ENCODE measurements around the gene KCNIP4.

The KCNIP4 gene

DNA sequence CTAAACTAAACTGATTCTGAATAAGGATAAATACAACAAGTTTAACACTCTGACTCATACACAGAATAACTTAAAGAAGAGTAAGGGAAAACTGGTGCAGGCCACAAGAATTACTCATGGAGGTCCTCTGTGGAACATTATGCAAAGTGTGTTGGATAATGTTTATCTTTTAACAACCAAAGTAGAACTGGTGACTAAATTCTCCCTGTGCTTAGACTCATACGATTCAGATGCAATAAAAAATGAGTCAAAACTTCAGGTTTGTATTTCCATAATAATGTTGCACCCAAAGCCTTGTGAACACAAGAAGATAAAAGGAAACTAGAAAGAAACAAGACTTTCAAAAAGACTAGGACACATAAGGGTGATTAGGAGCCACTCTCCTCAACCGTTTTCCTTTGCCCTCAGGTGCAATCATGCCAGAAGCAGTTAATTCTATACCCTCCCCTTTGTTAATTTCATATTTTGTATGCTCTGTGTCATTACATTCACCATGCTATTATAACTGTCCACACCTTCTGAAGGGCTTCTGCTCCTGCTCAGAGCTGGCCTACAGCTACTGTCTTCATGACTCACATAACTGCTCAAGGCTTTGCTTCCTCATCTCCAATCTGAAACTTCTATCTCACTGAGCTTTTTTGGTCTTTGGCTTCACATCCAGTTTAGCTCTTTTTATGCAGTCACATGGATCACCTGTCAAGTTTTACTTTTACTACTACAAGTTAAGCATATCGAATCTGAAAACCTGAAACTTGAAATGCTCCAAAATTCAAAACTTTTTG lies 60.2 kb downstream of the KCNIP4 start:
- no peaks in the 10 kb centered on the region for H3K4me1 Mint-ChIP-seq
- H3K27me3 Mint-ChIP-seq, result no peaks in the 10 kb centered on the region
- no peak overlapping the region for H3K27ac Mint-ChIP-seq
- no peak overlapping the region for H3K4me3 Mint-ChIP-seq
- H3K9me3 Mint-ChIP-seq, result peaks cover under 1% of the 10 kb centered on the region
- ATAC-seq (ENCODE audit: low read depth) (no peak), DNase-seq (ENCODE audit: low spot score in 2 of 2) (no peak)
- no peaks in the 10 kb centered on the region for H3K36me3 Mint-ChIP-seq

DNA sequence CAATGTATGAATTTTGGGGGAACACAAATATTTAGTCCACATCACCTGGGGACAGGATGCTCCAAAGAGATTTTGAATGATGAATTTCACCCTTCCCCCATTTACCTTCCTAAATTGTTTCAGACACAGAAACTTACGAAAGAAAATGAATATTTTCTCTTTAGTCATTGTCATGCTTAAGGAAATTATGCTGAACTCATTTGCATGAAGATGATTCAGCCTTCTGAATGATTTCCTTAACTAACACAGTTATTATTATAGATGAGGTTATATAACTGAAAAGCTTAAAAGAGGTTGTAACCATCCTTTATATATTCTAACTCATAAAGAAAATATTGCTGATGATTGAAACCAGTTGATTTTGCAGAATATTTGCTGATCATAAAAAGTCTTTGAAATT lies 61.1 kb downstream of the KCNIP4 start:
- ATAC-seq (ENCODE audit: low read depth), result no peak
- Mint-ChIP-seq H3K36me3 (no peaks in the 10 kb centered on the region), H3K9me3 (no peaks in the 10 kb centered on the region)

DNA sequence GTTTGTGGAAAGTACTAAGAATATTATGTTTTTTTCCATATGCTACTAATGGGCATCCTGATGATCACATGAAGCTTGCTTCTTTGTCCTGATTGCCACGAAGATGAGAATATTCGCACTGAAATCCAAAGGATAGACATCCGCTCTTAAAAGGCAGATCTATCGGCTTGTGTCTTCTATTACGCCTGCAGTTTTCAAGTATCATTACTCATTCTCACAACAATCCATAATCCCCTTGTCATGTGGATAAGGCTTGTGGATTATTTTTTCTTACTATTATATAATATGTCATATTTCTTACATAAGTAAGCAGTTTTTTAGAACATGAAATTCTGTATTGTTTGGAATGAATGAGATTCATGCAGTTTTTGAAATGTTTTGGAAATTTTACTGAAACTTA lies 62.8 kb downstream of the KCNIP4 start:
- Mint-ChIP-seq H3K4me1 (no peaks in the 10 kb centered on the region), H3K27ac (no peak overlapping the region), H3K4me3 (no peak overlapping the region), H3K27me3 (no peaks in the 10 kb centered on the region), H3K36me3 (no peaks in the 10 kb centered on the region), H3K9me3 (no peaks in the 10 kb centered on the region)
- no peak for DNase-seq (ENCODE audit: low spot score in 2 of 2)
- ATAC-seq (ENCODE audit: low read depth), result no peak

More for the DNA sequence above, 61.1 kb downstream of the KCNIP4 start:
- Mint-ChIP-seq H3K27ac (no peak overlapping the region), H3K27me3 (no peaks in the 10 kb centered on the region), H3K4me1 (no peaks in the 10 kb centered on the region), H3K4me3 (no peak overlapping the region)
- DNase-seq (ENCODE audit: low spot score in 2 of 2), result no peak

DNA sequence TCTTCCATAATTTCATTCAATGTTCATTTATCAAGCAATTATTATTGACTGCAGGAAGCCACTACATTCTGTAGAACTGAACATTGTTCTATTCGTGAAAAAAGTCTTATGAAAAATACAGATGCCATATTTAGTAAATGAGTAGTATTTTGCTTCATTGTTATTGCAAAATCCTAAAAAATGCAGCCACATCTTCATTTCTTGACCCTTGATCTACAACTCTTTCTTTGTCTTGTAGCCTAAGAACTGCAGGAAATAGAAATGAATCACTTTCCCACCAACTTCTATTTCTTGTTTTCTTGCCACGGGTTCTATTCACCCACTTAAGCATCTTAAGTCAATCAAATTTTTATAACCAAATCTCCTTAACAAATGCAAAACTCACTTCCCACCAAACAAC lies 63.3 kb downstream of the KCNIP4 start:
- Mint-ChIP-seq H3K4me1 (no peaks in the 10 kb centered on the region), H3K36me3 (no peaks in the 10 kb centered on the region)

DNA sequence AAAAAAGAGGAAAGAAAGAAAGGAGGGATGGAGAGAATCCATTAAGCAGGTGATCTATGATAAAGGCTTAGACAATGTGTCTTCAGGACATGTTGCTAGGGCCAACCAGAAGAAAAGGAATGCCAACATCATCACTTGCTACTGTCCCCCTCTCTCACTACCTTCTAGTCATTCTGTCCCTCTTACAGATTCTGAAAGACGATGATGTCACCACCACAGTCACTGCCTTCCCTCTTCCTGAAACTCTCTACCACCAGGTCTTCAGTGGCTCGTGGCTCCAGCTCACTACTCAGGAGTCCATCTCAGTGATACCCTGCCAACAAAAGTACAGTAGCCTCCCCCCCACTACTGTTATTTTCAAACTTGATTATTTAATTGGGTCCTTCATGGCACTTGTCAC lies 64.0 kb downstream of the KCNIP4 start:
- H3K9me3 Mint-ChIP-seq, result no peaks in the 10 kb centered on the region
- no peaks in the 10 kb centered on the region for H3K4me1 Mint-ChIP-seq
- ATAC-seq (ENCODE audit: low read depth), result no peak
- H3K36me3 Mint-ChIP-seq, result no peaks in the 10 kb centered on the region
- DNase-seq (ENCODE audit: low spot score in 2 of 2), result no peak
- H3K27me3 Mint-ChIP-seq, result no peaks in the 10 kb centered on the region
- H3K27ac Mint-ChIP-seq, result no peak overlapping the region
- no peak overlapping the region for H3K4me3 Mint-ChIP-seq

More for the DNA sequence above, 63.3 kb downstream of the KCNIP4 start:
- Mint-ChIP-seq H3K4me3 (no peak overlapping the region), H3K27ac (no peak overlapping the region), H3K27me3 (no peaks in the 10 kb centered on the region), H3K9me3 (no peaks in the 10 kb centered on the region)
- ATAC-seq (ENCODE audit: low read depth), result no peak
- no peak for DNase-seq (ENCODE audit: low spot score in 2 of 2)

DNA sequence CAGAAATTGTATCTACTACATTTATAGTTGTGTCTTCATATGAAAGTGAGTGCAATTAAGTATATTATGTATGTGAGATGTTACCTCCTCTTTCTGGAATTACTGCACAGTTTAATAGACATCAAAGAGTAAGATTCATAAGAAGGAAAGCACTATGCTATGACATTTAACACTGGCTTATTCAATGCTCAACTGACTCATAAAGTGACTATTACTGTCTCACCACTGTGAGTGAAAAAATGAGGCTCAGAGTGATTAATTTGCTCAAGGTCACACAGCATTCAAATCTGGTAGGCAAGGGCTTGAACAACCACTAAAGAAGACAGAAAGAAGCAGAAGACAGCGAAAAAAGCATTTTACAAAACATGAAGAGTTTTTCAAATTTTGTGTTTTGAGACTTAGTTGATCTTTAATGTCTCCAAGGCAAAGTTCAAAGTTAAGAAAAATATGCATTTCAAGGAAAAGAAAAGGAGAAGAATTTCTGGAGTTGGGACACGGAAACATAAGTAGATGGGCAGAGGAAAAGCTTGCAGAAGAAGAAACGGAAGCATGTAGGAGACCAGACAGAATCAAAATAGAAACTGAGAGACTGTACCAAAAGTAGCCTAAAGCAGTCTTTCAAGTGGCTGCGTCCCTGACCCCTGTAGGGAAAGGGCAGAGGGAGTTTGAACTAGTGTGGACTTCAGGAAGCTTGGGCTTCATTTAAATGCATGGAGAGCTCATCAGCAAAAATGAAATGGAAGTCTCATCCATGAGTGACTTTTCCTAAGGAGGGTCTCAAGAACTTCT lies 66.3 kb downstream of the KCNIP4 start:
- Mint-ChIP-seq H3K27me3 (no peaks in the 10 kb centered on the region), H3K36me3 (no peaks in the 10 kb centered on the region), H3K4me1 (no peaks in the 10 kb centered on the region), H3K4me3 (no peak overlapping the region), H3K27ac (no peak overlapping the region), H3K9me3 (no peaks in the 10 kb centered on the region)
- no peak for DNase-seq (ENCODE audit: low spot score in 2 of 2)
- no peak for ATAC-seq (ENCODE audit: low read depth)

DNA sequence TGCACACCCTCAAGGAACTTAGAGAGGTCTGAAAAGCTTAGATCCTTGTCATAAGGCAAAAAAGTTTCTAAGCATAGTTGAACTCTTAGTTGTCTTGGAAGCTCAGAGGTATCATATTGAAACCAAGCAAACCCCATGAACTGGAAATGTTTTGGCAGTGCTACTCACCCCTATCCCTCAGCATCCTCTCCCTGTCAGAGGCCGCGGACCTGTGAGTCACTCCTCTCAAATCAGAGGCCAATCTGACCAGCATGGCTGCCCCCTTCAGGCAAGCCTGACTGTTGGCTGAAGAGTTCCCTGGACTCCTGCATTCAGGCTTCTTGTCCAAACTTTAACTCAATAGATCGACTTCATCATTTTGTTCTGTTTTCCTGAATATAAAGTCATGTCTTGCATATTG lies 69.4 kb downstream of the KCNIP4 start:
- H3K4me1 Mint-ChIP-seq, result no peaks in the 10 kb centered on the region
- no peaks in the 10 kb centered on the region for H3K36me3 Mint-ChIP-seq
- H3K4me3 Mint-ChIP-seq, result no peak overlapping the region
- H3K27me3 Mint-ChIP-seq, result no peaks in the 10 kb centered on the region
- DNase-seq (ENCODE audit: low spot score in 2 of 2) (no peak), ATAC-seq (ENCODE audit: low read depth) (no peak)
- H3K27ac Mint-ChIP-seq, result no peak overlapping the region
- no peaks in the 10 kb centered on the region for H3K9me3 Mint-ChIP-seq

DNA sequence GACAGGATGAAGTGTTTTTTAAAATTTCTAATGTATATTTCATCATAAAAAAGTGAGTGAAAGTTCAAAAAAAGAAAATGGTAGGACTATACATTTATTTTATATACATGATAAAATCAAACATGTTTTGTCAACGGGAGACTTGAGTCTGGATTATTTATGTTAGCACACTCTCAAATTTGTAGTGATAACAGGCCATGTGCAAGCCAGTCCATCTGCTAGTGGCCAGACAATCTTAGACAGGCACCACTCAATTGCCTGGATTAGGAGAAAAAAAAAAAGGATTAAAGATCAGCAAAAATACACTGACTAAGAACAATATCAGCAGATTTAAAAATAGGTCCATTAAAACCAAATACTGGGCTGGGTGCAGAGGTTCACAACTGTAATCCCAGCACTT lies 71.9 kb downstream of the KCNIP4 start:
- no peaks in the 10 kb centered on the region for H3K36me3 Mint-ChIP-seq
- no peak overlapping the region for H3K4me3 Mint-ChIP-seq
- no peak for ATAC-seq (ENCODE audit: low read depth)
- no peaks in the 10 kb centered on the region for H3K27me3 Mint-ChIP-seq
- H3K27ac Mint-ChIP-seq, result no peak overlapping the region
- no peak for DNase-seq (ENCODE audit: low spot score in 2 of 2)
- peaks cover 1% of the 10 kb centered on the region for H3K9me3 Mint-ChIP-seq
- H3K4me1 Mint-ChIP-seq, result no peaks in the 10 kb centered on the region

DNA sequence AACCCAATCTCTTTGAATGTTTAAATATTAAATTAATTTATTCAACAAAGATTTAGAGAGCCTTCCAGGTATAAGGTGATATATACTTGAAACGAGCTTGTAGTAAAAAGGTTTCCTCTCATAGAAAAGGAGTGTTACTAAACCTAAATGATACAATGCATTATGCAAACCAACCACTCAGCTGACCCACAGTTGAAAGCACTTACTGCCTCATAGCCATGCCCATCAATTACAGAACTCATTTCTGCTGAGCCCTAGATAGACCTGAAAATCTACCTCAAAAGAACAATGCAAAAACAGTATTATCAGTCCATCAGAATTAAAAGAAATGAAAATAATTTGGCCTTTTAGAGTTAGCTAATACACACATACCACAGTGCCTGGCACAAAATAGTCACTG lies 75.4 kb downstream of the KCNIP4 start:
- ATAC-seq (ENCODE audit: low read depth), result no peak
- peaks cover 6% of the 10 kb centered on the region for H3K9me3 Mint-ChIP-seq
- no peak overlapping the region for H3K4me3 Mint-ChIP-seq
- DNase-seq (ENCODE audit: low spot score in 2 of 2), result no peak
- no peaks in the 10 kb centered on the region for H3K36me3 Mint-ChIP-seq
- no peaks in the 10 kb centered on the region for H3K27me3 Mint-ChIP-seq
- no peaks in the 10 kb centered on the region for H3K4me1 Mint-ChIP-seq
- H3K27ac Mint-ChIP-seq, result no peak overlapping the region

DNA sequence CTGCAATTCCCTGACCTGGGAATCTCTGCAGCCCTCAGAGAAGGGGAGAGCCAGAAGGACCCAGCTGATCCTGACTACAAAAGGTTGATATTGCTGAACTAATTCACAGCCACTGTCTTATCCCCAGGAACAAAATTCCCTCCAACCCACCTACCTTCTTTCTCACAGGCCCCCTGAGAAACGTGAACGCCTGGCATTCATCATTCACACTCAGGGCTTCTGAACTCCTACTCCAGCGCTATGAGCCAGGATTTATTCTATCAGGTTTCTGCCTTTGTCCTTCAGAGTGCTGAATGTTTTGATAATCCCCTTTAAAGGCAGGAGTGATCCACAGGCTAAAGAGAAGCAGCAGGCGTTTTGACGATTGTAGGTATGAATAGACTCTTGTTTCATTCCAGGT lies 76.5 kb downstream of the KCNIP4 start:
- Mint-ChIP-seq H3K36me3 (no peaks in the 10 kb centered on the region), H3K4me3 (no peak overlapping the region), H3K27me3 (no peaks in the 10 kb centered on the region), H3K4me1 (no peaks in the 10 kb centered on the region), H3K9me3 (peaks cover 6% of the 10 kb centered on the region), H3K27ac (no peak overlapping the region)
- DNase-seq (ENCODE audit: low spot score in 2 of 2) (no peak), ATAC-seq (ENCODE audit: low read depth) (no peak)

DNA sequence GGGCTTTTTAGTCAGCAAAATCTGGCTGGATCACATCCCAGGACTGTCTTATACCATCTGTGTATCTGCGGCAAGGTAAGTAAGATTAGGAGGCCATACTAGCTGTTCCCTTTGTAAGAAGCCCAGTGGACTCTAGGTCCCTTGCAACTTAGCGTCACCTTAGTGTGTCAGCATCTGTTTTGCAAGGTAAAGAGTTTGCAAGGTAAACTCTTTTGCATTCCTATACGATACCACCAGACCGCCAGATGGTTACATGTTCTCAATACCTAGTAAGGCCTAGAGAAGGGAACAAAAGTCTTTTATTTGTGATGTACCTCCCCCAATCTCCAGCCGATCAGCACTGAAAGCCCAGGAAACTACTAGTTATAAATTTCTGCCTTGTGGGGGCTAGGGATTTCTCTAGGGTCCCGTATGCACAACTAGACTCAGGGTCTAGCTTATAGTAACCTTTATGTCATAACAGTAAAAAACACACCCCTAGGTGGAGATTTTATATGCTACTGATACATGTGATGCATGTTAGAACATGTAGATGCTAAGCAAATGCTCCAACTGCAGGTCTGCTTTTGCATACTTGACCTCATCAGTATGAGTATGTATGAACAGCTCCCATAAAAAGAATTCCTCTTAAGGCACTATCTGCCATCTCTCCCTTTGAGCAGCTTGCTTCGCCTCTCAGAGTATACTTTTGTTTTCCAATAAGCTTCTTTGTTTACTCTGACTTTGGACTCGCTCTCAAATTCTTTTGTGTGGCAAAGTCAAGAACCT lies 78.4 kb downstream of the KCNIP4 start:
- Mint-ChIP-seq H3K4me3 (no peak overlapping the region), H3K9me3 (peaks cover 6% of the 10 kb centered on the region), H3K27ac (no peak overlapping the region), H3K36me3 (no peaks in the 10 kb centered on the region), H3K4me1 (no peaks in the 10 kb centered on the region), H3K27me3 (no peaks in the 10 kb centered on the region)
- ATAC-seq (ENCODE audit: low read depth) (no peak), DNase-seq (ENCODE audit: low spot score in 2 of 2) (no peak)

DNA sequence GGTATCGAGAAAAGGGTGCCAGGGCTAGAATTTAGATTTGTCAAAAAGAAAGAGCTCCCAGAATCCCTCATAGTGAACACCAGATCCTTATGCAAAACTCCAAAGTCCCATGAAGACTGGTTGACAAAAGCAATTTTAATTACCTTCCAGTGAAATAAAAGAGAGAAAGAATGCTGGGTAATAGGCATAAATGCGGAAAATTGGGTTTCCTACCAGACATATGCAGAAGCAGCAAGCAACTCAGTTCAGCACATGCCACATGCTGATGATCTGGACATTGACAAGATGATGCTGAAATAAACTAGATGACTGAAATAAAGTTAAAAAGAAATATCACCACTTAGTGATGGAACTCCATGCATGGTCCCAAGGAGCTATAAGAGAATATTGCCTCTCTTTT lies 83.9 kb downstream of the KCNIP4 start:
- no peak overlapping the region for H3K4me3 Mint-ChIP-seq
- no peaks in the 10 kb centered on the region for H3K4me1 Mint-ChIP-seq
- ATAC-seq (ENCODE audit: low read depth) (no peak), DNase-seq (ENCODE audit: low spot score in 2 of 2) (no peak)
- no peaks in the 10 kb centered on the region for H3K27me3 Mint-ChIP-seq
- no peak overlapping the region for H3K27ac Mint-ChIP-seq
- peaks cover 12% of the 10 kb centered on the region for H3K9me3 Mint-ChIP-seq
- H3K36me3 Mint-ChIP-seq, result no peaks in the 10 kb centered on the region

DNA sequence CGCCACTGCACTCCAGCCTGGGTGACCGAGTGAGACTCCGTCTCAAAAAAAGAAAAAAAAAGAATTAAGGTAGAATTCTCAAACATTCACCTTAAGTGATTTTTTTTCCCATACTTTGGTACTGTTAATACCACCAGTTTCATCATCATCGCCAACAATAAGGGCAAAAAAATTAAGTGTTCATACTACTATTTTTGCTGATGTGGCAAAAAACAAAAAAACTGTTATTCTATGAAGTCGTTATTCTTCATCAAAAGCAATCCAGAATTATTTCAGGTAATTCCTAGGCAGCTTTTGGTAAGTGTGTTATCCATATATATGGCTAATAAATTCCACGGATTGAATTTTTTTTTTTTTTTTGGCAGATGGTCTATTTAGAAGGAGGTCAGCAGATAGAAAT lies 85.7 kb downstream of the KCNIP4 start:
- Mint-ChIP-seq H3K9me3 (peaks cover 8% of the 10 kb centered on the region), H3K4me1 (no peaks in the 10 kb centered on the region), H3K4me3 (no peak overlapping the region), H3K36me3 (no peaks in the 10 kb centered on the region), H3K27me3 (no peaks in the 10 kb centered on the region), H3K27ac (no peak overlapping the region)
- DNase-seq (ENCODE audit: low spot score in 2 of 2) (no peak), ATAC-seq (ENCODE audit: low read depth) (no peak)

DNA sequence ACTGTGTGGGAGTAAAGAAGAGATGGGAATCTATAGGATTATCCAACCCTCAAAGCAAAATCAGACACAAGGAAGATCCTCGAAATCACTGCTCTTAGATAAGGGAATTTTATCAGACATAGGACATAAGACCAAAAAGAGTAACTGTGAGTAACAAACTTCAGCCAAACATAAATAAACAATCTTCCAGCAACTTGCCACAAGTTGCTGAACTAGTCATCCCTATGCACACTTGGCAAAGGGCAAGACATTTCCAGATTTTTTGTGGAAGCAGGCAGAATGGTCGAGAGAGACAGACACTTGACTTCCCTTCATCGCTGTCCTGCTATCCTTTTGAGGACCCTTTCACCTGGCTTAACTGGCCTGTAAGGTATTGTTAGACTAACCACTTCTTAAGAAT lies 89.6 kb downstream of the KCNIP4 start:
- ATAC-seq (ENCODE audit: low read depth) (no peak), DNase-seq (ENCODE audit: low spot score in 2 of 2) (no peak)
- H3K27me3 Mint-ChIP-seq, result no peaks in the 10 kb centered on the region
- H3K9me3 Mint-ChIP-seq, result peaks cover 10% of the 10 kb centered on the region
- H3K4me3 Mint-ChIP-seq, result no peak overlapping the region
- H3K36me3 Mint-ChIP-seq, result no peaks in the 10 kb centered on the region
- no peak overlapping the region for H3K27ac Mint-ChIP-seq
- H3K4me1 Mint-ChIP-seq, result no peaks in the 10 kb centered on the region

All from memory B cell (primary cell).